ENCODE results near the gene CCNF. TPM values are rescaled to one million over a fixed set of nuclear protein-coding genes. Genes with fewer than 3 reads are reported as not detected.

Gene CCNF
- polyA plus RNA-seq, 1 donor (not counting 4 experiments of a cell fraction or from before 2014, with no cell fraction given): 3.5 TPM

DNA sequence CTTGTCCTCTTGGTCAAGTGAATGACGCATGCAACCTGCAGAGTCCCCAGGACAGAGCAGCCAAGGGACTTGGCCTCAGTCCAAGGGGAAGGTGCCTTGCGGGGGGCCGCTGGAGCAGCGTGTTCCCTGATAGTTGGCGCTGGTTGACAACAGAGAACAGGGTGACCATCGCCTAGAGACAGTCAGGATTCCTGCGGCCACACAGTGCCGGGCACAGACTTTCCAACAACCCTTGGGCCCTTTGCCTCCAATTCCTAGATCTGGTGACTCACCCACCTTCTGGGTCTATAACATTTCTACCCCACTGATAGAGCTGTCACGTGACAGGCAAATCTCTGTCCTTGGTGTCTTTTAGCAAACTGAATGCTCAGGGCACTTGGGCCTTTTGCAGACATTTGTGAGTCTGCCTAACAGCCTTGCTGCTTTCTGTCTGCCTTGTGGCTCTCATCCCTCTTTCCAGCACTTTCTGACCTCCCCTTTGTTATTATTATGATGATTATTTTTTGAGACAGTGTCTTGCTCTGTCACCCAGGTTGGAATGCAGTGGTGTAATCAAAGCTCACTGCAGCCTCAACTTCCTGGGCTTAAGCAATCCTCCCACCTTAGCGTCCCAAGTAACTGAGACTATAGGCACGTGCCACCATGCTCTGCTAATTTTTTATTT, 18.8 kb downstream of the CCNF start:
- Histone ChIP-seq H3K9me1 (ENCODE audit: control insufficient read depth, extremely low read depth, insufficient read depth, low read length) (no peaks in the 10 kb centered on the region), H2AFZ (ENCODE audit: control insufficient read depth, low read length) (no peak overlapping the region), H3K79me2 (ENCODE audit: control insufficient read depth, insufficient read depth, low read length) (no peaks in the 10 kb centered on the region), H3K36me3 (ENCODE audit: control insufficient read depth in 2 of 2, extremely low read depth in 1 of 2, insufficient read depth in 2 of 2, low read length in 2 of 2) (peaks cover 24 to 43% of the 10 kb centered on the region in 2 experiments), H3K27ac (ENCODE audit: control insufficient read depth, insufficient read depth, low read length) (no peak overlapping the region), H3K9me3 (ENCODE audit: control insufficient read depth, low read depth, low read length) (no peaks in the 10 kb centered on the region), H3K4me1 (ENCODE audit: control insufficient read depth, extremely low read depth, insufficient read depth, low read length) (no peaks in the 10 kb centered on the region), H3K4me2 (ENCODE audit: control insufficient read depth, extremely low read depth, insufficient read depth, low read depth, low read length) (no peak overlapping the region), H3K9ac (ENCODE audit: control insufficient read depth, extremely low read depth, insufficient read depth, low read length) (no peak overlapping the region), H4K20me1 (ENCODE audit: control insufficient read depth, extremely low read depth, insufficient read depth, low read length) (peaks cover 4% of the 10 kb centered on the region), H3K4me3 (ENCODE audit: control insufficient read depth in 2 of 3, extremely low read depth in 1 of 3, insufficient read depth in 2 of 3, low read depth in 1 of 3, low read length in 3 of 3) (no peak overlapping the region), H3K27me3 (ENCODE audit: control insufficient read depth, extremely low read depth, insufficient read depth, low read length) (no peaks in the 10 kb centered on the region)
- no peak for FAIRE-seq
- TF ChIP-seq, protein P1, sequence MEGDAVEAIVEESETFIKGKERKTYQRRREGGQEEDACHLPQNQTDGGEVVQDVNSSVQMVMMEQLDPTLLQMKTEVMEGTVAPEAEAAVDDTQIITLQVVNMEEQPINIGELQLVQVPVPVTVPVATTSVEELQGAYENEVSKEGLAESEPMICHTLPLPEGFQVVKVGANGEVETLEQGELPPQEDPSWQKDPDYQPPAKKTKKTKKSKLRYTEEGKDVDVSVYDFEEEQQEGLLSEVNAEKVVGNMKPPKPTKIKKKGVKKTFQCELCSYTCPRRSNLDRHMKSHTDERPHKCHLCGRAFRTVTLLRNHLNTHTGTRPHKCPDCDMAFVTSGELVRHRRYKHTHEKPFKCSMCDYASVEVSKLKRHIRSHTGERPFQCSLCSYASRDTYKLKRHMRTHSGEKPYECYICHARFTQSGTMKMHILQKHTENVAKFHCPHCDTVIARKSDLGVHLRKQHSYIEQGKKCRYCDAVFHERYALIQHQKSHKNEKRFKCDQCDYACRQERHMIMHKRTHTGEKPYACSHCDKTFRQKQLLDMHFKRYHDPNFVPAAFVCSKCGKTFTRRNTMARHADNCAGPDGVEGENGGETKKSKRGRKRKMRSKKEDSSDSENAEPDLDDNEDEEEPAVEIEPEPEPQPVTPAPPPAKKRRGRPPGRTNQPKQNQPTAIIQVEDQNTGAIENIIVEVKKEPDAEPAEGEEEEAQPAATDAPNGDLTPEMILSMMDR (optimal IDR thresholded peaks at IDR 0.05 in 1 of 3, IDR thresholded peaks at IDR 0.05 in 1 of 3, conservative IDR thresholded peaks at IDR 0.05 in 1 of 3; ENCODE audit: extremely low read depth in 1 of 3, insufficient read depth in 2 of 3, low read length in 3 of 3): no peak
- TF ChIP-seq EZH2 (IDR thresholded peaks at IDR 0.05; ENCODE audit: low read length): no peak
- dilution Hi-C loops (cut with MboI; ENCODE audit: extremely low pct_ligation_motif_present, low sequenced_read_pairs): no loop called here
- DNase-seq (ENCODE audit: low read depth, low spot score): no peak

DNA sequence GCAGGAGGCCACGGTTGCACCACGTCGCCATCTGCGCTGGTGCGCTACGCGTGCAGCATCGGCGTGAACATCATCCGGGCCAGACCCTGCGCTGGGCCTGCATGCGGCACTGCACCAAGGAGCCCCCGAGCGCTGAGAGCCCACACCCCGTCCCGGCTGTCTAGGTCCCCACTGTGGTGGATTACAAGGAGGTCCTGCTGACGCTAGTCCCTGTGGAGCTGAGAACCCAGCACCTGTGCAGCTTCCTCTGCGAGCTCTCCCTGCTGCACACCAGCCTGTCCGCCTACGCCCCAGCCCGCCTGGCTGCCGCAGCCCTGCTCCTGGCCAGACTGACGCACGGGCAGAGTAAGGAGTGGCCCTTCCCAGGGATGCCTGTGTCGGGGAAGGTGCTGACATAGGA, 19.9 kb downstream of the CCNF start:
- Histone ChIP-seq H3K9me1 (ENCODE audit: control insufficient read depth, extremely low read depth, insufficient read depth, low read length) (no peaks in the 10 kb centered on the region), H3K27me3 (ENCODE audit: control insufficient read depth, extremely low read depth, insufficient read depth, low read length) (no peaks in the 10 kb centered on the region), H3K27ac (ENCODE audit: control insufficient read depth, insufficient read depth, low read length) (no peak overlapping the region), H3K79me2 (ENCODE audit: control insufficient read depth, insufficient read depth, low read length) (no peaks in the 10 kb centered on the region), H4K20me1 (ENCODE audit: control insufficient read depth, extremely low read depth, insufficient read depth, low read length) (peaks cover 4% of the 10 kb centered on the region), H3K4me1 (ENCODE audit: control insufficient read depth, extremely low read depth, insufficient read depth, low read length) (no peaks in the 10 kb centered on the region), H3K4me3 (ENCODE audit: control insufficient read depth in 2 of 3, extremely low read depth in 1 of 3, insufficient read depth in 2 of 3, low read depth in 1 of 3, low read length in 3 of 3) (no peak overlapping the region), H3K36me3 (ENCODE audit: control insufficient read depth in 2 of 2, extremely low read depth in 1 of 2, insufficient read depth in 2 of 2, low read length in 2 of 2) (peaks cover 23 to 43% of the 10 kb centered on the region in 2 experiments), H2AFZ (ENCODE audit: control insufficient read depth, low read length) (no peak overlapping the region), H3K9ac (ENCODE audit: control insufficient read depth, extremely low read depth, insufficient read depth, low read length) (no peak overlapping the region), H3K4me2 (ENCODE audit: control insufficient read depth, extremely low read depth, insufficient read depth, low read depth, low read length) (no peak overlapping the region), H3K9me3 (ENCODE audit: control insufficient read depth, low read depth, low read length) (no peaks in the 10 kb centered on the region)
- FAIRE-seq (no peak), DNase-seq (ENCODE audit: low read depth, low spot score) (no peak)
- dilution Hi-C loops (cut with MboI; ENCODE audit: extremely low pct_ligation_motif_present, low sequenced_read_pairs): no loop called here
- TF ChIP-seq, protein P1 (optimal IDR thresholded peaks at IDR 0.05 in 1 of 3, IDR thresholded peaks at IDR 0.05 in 1 of 3, conservative IDR thresholded peaks at IDR 0.05 in 1 of 3; ENCODE audit: extremely low read depth in 1 of 3, insufficient read depth in 2 of 3, low read length in 3 of 3): no peak

Measured in keratinocyte (primary cell).